Body of pancreas (tissue), 4 donors: ENCODE data around the gene CEACAM5. TPM values are rescaled to one million over a fixed set of nuclear protein-coding genes. Genes with fewer than 3 reads are reported as not detected.

ENCODE experiments used
- ATAC-seq: fragments of 150-250 bp; one replicate; pipeline ENCODE4 v1.9.1; 2016
- DNase-seq, 4 donors: peaks; one replicate each; pipeline ENCODE4 v3.0.0-alpha.2; 2019
- H3K27ac ChIP-seq, 4 donors: fragments of 200-600 bp; sonication (generic); 1 replicate in 3 of 4; 2 replicates in 1 of 4; pipeline versions ENCODE4 v1.5.1 to v1.6.1; 2016 to 2019; ENCODE audit warnings: mild to moderate bottlenecking in 1 of 4, mixed read lengths in 1 of 4, moderate library complexity in 1 of 4
- H3K27me3 ChIP-seq, 2 donors: fragments of 200-600 bp; sonication (generic); one replicate each; pipeline ENCODE4 v1.6.0; 2016; ENCODE audit warnings: mild to moderate bottlenecking in 1 of 2
- H3K36me3 ChIP-seq, 2 donors: fragments of 200-600 bp; sonication (generic); replicated peaks in 1 of 2; 2 replicates each; pipeline ENCODE4 v1.5.1; 2016; ENCODE audit warnings: low read depth in 2 of 2; ENCODE audit not compliant: insufficient read depth in 1 of 2
- H3K4me1 ChIP-seq: fragments of 200-600 bp; sonication (generic); one replicate; pipeline ENCODE4 v1.6.0; 2016
- H3K4me3 ChIP-seq, 2 donors: fragments of 200-600 bp; sonication (generic); 1 replicate in 1 of 2; 2 replicates in 1 of 2; pipeline ENCODE4 v1.5.1; 2016 to 2019
- H3K9me3 ChIP-seq, 3 donors: fragments of 200-600 bp; sonication (generic); 1 replicate in 2 of 3; 2 replicates in 1 of 3; pipeline ENCODE4 v1.5.1; 2016
- POLR2A ChIP-seq, 3 donors: fragments of 450-650 bp; IDR thresholded peaks; one replicate each; pipeline ENCODE4 v1.6.1; 2016; ENCODE audit warnings: antibody characterized with exemption in 3 of 3, mild to moderate bottlenecking in 2 of 3
- WGBS, 2 donors: methylation state at CpG; one replicate each; pipeline ENCODE4 v1.1.5; 2017; 5-methylcytosine and 5-hydroxymethylcytosine counted together
- intact Hi-C: fragments of 100-400 bp; cut with DNase I; formaldehyde crosslinking; loops from one replicate; pipeline ENCODE4 v1.15.1; 2023
- total RNA-seq, 2 donors: library from RNA; depleted of rRNA; stranded (reverse); fragments of >200 nt; gene quantifications; one replicate each; pipeline ENCODE4 v1.1.0, GENCODE V29; 2016
- TF ChIP-seq, protein P1 (sequence below), 7 experiments: fragments of 450-650 bp in 4 of 7; fragments of 200-600 bp in 3 of 7; sonication (generic) in 3 of 7; IDR thresholded peaks; one replicate each; pipeline ENCODE4 v1.5.1; 2016 to 2019; ENCODE audit warnings: antibody characterized with exemption in 7 of 7

The CEACAM5 gene
- total RNA-seq, 2 donors from 2014 or later = 4.9 TPM; not detected in 1

DNA sequence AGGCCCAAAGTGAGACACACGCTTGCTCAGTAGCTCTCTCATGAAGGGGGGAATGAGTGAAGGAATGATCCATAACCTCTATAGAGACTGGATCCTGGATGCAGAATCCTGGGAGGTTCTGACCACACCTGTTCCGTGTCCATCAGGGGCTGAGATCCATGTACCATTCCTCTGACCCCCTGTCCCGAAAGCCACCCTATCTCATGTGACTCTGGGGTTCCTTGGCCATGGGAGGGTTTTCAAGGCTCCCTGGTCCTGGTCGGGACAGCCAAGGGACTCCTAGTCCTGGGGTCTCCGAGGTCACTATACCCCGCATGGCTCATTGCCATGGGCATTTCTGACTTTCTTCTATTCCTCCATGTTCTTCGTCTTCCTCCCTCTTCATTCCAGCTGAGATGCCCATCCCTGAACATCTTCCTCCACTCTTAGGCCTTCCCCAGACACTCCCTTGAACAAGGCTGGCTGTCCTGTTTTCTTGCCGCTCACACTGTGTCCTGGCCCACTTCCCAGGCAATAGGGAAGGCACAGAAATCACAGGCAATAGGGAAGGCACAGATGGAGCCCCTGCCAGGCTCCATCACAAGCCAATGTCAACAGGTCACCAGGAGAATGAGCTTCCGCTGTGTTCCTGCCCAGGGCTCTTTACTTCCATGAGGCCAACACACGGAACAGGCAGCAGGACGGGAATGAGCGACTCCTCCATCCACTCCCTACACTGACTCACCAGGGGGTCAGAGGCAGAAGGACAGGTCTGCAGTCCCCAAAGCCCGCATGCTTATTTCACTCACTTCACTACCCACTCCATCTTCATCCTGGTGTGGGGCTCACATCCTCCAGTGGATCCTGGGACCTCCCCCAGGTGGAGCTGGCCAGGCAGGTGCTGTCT, 3.2 kb downstream of the CEACAM5 start:
- Histone ChIP-seq H3K9me3 (no peaks in the 10 kb centered on the region), H3K36me3 (no peaks in the 10 kb centered on the region), H3K4me1 (no peaks in the 10 kb centered on the region), H3K27me3 (no peaks in the 10 kb centered on the region), H3K4me3 (no peak overlapping the region), H3K27ac (no peak overlapping the region)
- DNase-seq (no peak), ATAC-seq (no peak)
- WGBS, 2 donors = 55 to 66% methylated on average over 6 to 13 of the region's 13 CpGs
- intact Hi-C loops = no loop called here
- TF ChIP-seq, protein P1, sequence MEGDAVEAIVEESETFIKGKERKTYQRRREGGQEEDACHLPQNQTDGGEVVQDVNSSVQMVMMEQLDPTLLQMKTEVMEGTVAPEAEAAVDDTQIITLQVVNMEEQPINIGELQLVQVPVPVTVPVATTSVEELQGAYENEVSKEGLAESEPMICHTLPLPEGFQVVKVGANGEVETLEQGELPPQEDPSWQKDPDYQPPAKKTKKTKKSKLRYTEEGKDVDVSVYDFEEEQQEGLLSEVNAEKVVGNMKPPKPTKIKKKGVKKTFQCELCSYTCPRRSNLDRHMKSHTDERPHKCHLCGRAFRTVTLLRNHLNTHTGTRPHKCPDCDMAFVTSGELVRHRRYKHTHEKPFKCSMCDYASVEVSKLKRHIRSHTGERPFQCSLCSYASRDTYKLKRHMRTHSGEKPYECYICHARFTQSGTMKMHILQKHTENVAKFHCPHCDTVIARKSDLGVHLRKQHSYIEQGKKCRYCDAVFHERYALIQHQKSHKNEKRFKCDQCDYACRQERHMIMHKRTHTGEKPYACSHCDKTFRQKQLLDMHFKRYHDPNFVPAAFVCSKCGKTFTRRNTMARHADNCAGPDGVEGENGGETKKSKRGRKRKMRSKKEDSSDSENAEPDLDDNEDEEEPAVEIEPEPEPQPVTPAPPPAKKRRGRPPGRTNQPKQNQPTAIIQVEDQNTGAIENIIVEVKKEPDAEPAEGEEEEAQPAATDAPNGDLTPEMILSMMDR (IDR thresholded peaks at IDR 0.05) = no peak
- no peak for TF ChIP-seq POLR2A (IDR thresholded peaks at IDR 0.05)

- H3K9me3 ChIP-seq = no peaks in the 10 kb centered on the region
- no peak overlapping the region for H3K27ac ChIP-seq
- no peaks in the 10 kb centered on the region for H3K27me3 ChIP-seq
- intact Hi-C loops = no loop called here
- no peaks in the 10 kb centered on the region for H3K4me1 ChIP-seq
- no peak for DNase-seq
- TF ChIP-seq, protein P1 (IDR thresholded peaks at IDR 0.05) = no peak
- no peak for TF ChIP-seq POLR2A (IDR thresholded peaks at IDR 0.05)
- 52 to 53% methylated on average over 4 to 5 of the region's 5 CpGs for WGBS, 2 donors
- ATAC-seq = no peak
- H3K36me3 ChIP-seq = no peaks in the 10 kb centered on the region
- H3K4me3 ChIP-seq = no peak overlapping the region
Measured at GRCh38 chr19:41714598-41714997, 6.2 kb downstream of the CEACAM5 start.

DNA sequence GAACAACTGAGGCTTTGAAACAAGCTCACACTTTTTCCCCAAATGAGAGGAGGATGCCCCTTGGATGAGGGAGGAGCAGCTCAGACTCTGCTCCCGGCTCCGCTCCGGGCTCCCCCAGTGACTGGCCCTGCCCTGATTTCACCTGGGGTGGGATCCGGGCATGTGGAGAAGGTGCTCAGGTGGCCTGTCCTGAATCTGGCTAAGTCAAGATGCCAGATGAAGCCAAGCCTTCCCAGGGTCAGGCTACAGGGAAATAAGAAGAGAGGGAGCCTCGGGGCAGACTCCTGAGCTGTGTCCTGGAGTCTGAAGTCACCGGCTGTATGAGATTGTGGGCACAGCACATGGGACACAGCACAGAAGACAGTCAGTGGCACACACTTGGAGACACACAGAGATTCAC, 10.3 kb downstream of the CEACAM5 start:
- TF ChIP-seq, protein P1 (IDR thresholded peaks at IDR 0.05) = no peak
- no peak for TF ChIP-seq POLR2A (IDR thresholded peaks at IDR 0.05)
- WGBS, 2 donors = 56 to 61% methylated on average over 6 of the region's 6 CpGs
- Histone ChIP-seq H3K27ac (no peak overlapping the region), H3K27me3 (no peaks in the 10 kb centered on the region), H3K9me3 (no peaks in the 10 kb centered on the region), H3K4me1 (no peaks in the 10 kb centered on the region), H3K4me3 (no peak overlapping the region), H3K36me3 (no peaks in the 10 kb centered on the region)
- DNase-seq (no peak), ATAC-seq (no peak)
- intact Hi-C loops = no loop called here

GRCh38 chr19:41720103-41720502, 11.7 kb downstream of the CEACAM5 start:
- H3K27ac ChIP-seq = no peak overlapping the region
- no peak overlapping the region for H3K4me3 ChIP-seq
- ATAC-seq (no peak), DNase-seq (no peak)
- TF ChIP-seq, protein P1 (IDR thresholded peaks at IDR 0.05) = no peak
- TF ChIP-seq POLR2A (IDR thresholded peaks at IDR 0.05) = no peak
- no peaks in the 10 kb centered on the region for H3K27me3 ChIP-seq
- no peaks in the 10 kb centered on the region for H3K4me1 ChIP-seq
- intact Hi-C loops = no loop called here
- no peaks in the 10 kb centered on the region for H3K36me3 ChIP-seq
- WGBS, 2 donors = 58 to 81% methylated on average over 3 of the region's 3 CpGs
- H3K9me3 ChIP-seq = no peaks in the 10 kb centered on the region

GRCh38 chr19:41726493-41726892, 18.1 kb downstream of the CEACAM5 start:
- TF ChIP-seq POLR2A (IDR thresholded peaks at IDR 0.05) = no peak
- TF ChIP-seq, protein P1 (IDR thresholded peaks at IDR 0.05) = no peak
- H3K36me3 ChIP-seq = no peaks in the 10 kb centered on the region
- WGBS, 2 donors = 26% methylated on average over 5 of the region's 5 CpGs
- no peak overlapping the region for H3K4me3 ChIP-seq
- no peaks in the 10 kb centered on the region for H3K9me3 ChIP-seq
- intact Hi-C loops = no loop called here
- H3K27me3 ChIP-seq = no peaks in the 10 kb centered on the region
- no peak overlapping the region for H3K27ac ChIP-seq
- no peak for ATAC-seq
- H3K4me1 ChIP-seq = no peaks in the 10 kb centered on the region
- DNase-seq = no peak
